Measurements from ENCODE around the gene CLC.
"Not testable (repeated sequence)": the region's sequence is repeated elsewhere in the genome, so short reads cannot be mapped to it uniquely, and the experiment has no call there.

CLC gene

GRCh38 chr19:39729594-39729993 lies 8.2 kb downstream of the CLC start:
- DNase-seq = no peak

GRCh38 chr19:39728040-39728439 lies 9.8 kb downstream of the CLC start:
- DNase-seq = no peak

GRCh38 chr19:39727070-39727800 lies 10.6 kb downstream of the CLC start:
- no peak for DNase-seq

- DNase-seq = no peak
These were observed 11.8 kb downstream of the CLC start for GRCh38 chr19:39725995-39726394.

GRCh38 chr19:39720144-39720543 lies 17.7 kb downstream of the CLC start:
- not testable (repeated sequence) for DNase-seq

- DNase-seq = no peak
These were observed 27.4 kb downstream of the CLC start for GRCh38 chr19:39710333-39710890.

- DNase-seq = no peak
These were observed 28.6 kb downstream of the CLC start for GRCh38 chr19:39709026-39709872.

- no peak for DNase-seq
These were observed 29.2 kb downstream of the CLC start for GRCh38 chr19:39708594-39708993.

GRCh38 chr19:39705578-39706188 lies 32.1 kb downstream of the CLC start:
- DNase-seq = no peak

- DNase-seq = no peak
These were observed 33.4 kb downstream of the CLC start, which contains the start of gene LGALS14 for GRCh38 chr19:39704181-39705044. Gene LGALS14, plus strand, starts transcription at chr19:39704481. Its CDS starts 48 bp downstream, at chr19:39704529.

- no peak for DNase-seq
These were observed 36.5 kb downstream of the CLC start for GRCh38 chr19:39701291-39701690.

GRCh38 chr19:39698535-39698934 lies 39.3 kb downstream of the CLC start:
- DNase-seq = no peak

- no peak for DNase-seq
These were observed 41.4 kb downstream of the CLC start for GRCh38 chr19:39696387-39696786.

- DNase-seq = no peak
These were observed 42.1 kb downstream of the CLC start for GRCh38 chr19:39695759-39696158.

- no peak for DNase-seq
These were observed 45.0 kb downstream of the CLC start for GRCh38 chr19:39692822-39693221.

GRCh38 chr19:39692166-39692565 lies 45.7 kb downstream of the CLC start:
- DNase-seq = no peak

GRCh38 chr19:39688637-39689036 lies 49.2 kb downstream of the CLC start:
- not testable (repeated sequence) for DNase-seq

GRCh38 chr19:39686739-39687138 lies 51.1 kb downstream of the CLC start:
- DNase-seq = no peak

GRCh38 chr19:39684267-39684666 lies 53.6 kb downstream of the CLC start:
- no peak for DNase-seq

GRCh38 chr19:39681416-39681815 lies 56.4 kb downstream of the CLC start:
- DNase-seq = no peak
